Endothelial cell of umbilical vein (primary cell): Measurements from ENCODE around the gene GAS5. TPM values are rescaled to one million over a fixed set of nuclear protein-coding genes. Genes with fewer than 3 reads are reported as not detected.
"Not testable (repeated sequence)": the region's sequence is repeated elsewhere in the genome, so short reads cannot be mapped to it uniquely, and the experiment has no call there.

ENCODE experiments used
- BruUV-seq: library from RNA; stranded (reverse); fragments of 400-500 nt; replicated peaks from 2 replicates; lab custom pipeline; 2021; lab: Mats Ljungman, UMichigan
- CTCF ChIA-PET: fragments of 300-600, 350-600 bp; sonication (Branson Sonifier 250); formaldehyde crosslinking; loops from one replicate; lab custom pipeline; 2021; ENCODE audit warnings: antibody characterized with exemption, inconsistent platforms; lab: Charles Lee
- POLR2A ChIA-PET: fragments of 300-600, 350-600 bp; sonication (Branson Sonifier 250); formaldehyde crosslinking; loops from one replicate; lab custom pipeline; 2021; ENCODE audit warnings: antibody characterized with exemption, inconsistent platforms; lab: Charles Lee
- DNase-seq: peaks from one replicate; pipeline ENCODE4 v3.0.0-alpha.2; 2011; ENCODE audit warnings: low read depth, low spot score
- FAIRE-seq: peaks from 2 replicates; lab custom pipeline; 2011; peaks lifted over from hg19 to GRCh38; lab: Jason Lieb, UNC
- H2AFZ ChIP-seq: 2 replicates; pipeline ENCODE4 v1.6.0; 2012; ENCODE audit warnings: low read depth, low read length, control low read depth, inconsistent platforms
- H3K27ac ChIP-seq: 2 replicates; pipeline ENCODE4 v1.5.1; 2011; ENCODE audit warnings: low read depth, mild to moderate bottlenecking, control low read depth, low read length, moderate library complexity; ENCODE audit not compliant: insufficient read depth
- H3K27me3 ChIP-seq, 2 experiments: 2 replicates each; pipeline versions ENCODE4 v1.6.0 to v1.6.1; 2011; ENCODE audit warnings: low read length in 2 of 2, mixed read lengths in 1 of 2; ENCODE audit not compliant: control insufficient read depth in 2 of 2, insufficient read depth in 2 of 2
- H3K36me3 ChIP-seq, 2 experiments: 2 replicates in 1 of 2; 3 replicates in 1 of 2; pipeline ENCODE4 v1.5.1; 2011; ENCODE audit warnings: low read length in 2 of 2, mild to moderate bottlenecking in 1 of 2, moderate library complexity in 1 of 2; ENCODE audit not compliant: control insufficient read depth in 2 of 2, insufficient read depth in 2 of 2; ENCODE audit errors: extremely low read depth in 1 of 2
- H3K4me1 ChIP-seq: 3 replicates; pipeline ENCODE4 v1.5.1; 2011; ENCODE audit warnings: mild to moderate bottlenecking, low read length; ENCODE audit not compliant: control insufficient read depth, insufficient read depth; ENCODE audit errors: extremely low read depth
- H3K4me2 ChIP-seq: 2 replicates; pipeline ENCODE4 v1.6.1; 2011; ENCODE audit warnings: low read length, control low read depth, mixed read lengths; ENCODE audit not compliant: insufficient read depth
- H3K4me3 ChIP-seq, 3 experiments: fragments of 200-600 bp in 1 of 3; sonication (generic), shearing (Covaris generic) in 1 of 3; replicated peaks in 1 of 3; 2 replicates each; pipeline ENCODE4 v1.5.1; 2011 to 2016; ENCODE audit warnings: control low read depth in 3 of 3, low read length in 3 of 3, mild to moderate bottlenecking in 2 of 3, inconsistent platforms in 1 of 3, low read depth in 1 of 3, moderate library complexity in 1 of 3; ENCODE audit not compliant: insufficient read depth in 1 of 3
- H3K79me2 ChIP-seq: 2 replicates; pipeline ENCODE4 v1.6.0; 2012; ENCODE audit warnings: low read length, inconsistent platforms; ENCODE audit not compliant: control insufficient read depth, insufficient read depth
- H3K9ac ChIP-seq: replicated peaks from 2 replicates; pipeline ENCODE3; 2011; ENCODE audit warnings: low read length, control low read depth; ENCODE audit not compliant: insufficient read depth; ENCODE audit errors: extremely low read depth
- H3K9me1 ChIP-seq: replicated peaks from 3 replicates; pipeline ENCODE4 v1.6.0; 2011; ENCODE audit warnings: mild to moderate bottlenecking, low read length; ENCODE audit not compliant: control insufficient read depth, insufficient read depth; ENCODE audit errors: extremely low read depth
- H3K9me3 ChIP-seq: replicated peaks from 2 replicates; pipeline ENCODE4 v1.5.1; 2012; ENCODE audit warnings: low read length, inconsistent platforms; ENCODE audit not compliant: control insufficient read depth, insufficient read depth
- H4K20me1 ChIP-seq: replicated peaks from 2 replicates; pipeline ENCODE3; 2011; ENCODE audit warnings: mild to moderate bottlenecking, low read length; ENCODE audit not compliant: control insufficient read depth, insufficient read depth; ENCODE audit errors: extremely low read depth
- EZH2 ChIP-seq: IDR thresholded peaks from 2 replicates; pipeline ENCODE4 v1.6.1; 2012; ENCODE audit warnings: borderline replicate concordance, low read depth, mild to moderate bottlenecking, moderate library complexity, low read length, inconsistent platforms; ENCODE audit not compliant: severe bottlenecking
- POLR2A ChIP-seq: IDR thresholded peaks from 2 replicates; pipeline ENCODE4 v1.6.1; 2012; ENCODE audit warnings: low read depth, mild to moderate bottlenecking, control low read depth, low read length
- POLR2AphosphoS5 ChIP-seq: IDR thresholded peaks from 2 replicates; pipeline ENCODE4 v1.6.1; 2012; ENCODE audit warnings: low read depth, mild to moderate bottlenecking, control low read depth, low read length, moderate library complexity; ENCODE audit not compliant: insufficient read depth
- dilution Hi-C: fragments of 300-500 bp; cut with MboI; formaldehyde crosslinking; loops from one replicate; pipeline ENCODE4 v1.15.0; 2019; ENCODE audit warnings: low sequenced_read_pairs; ENCODE audit not compliant: extremely low pct_ligation_motif_present
- intact Hi-C: fragments of 100-400 bp; cut with micrococcal nuclease; formaldehyde crosslinking; loops from one replicate; pipeline ENCODE4 v1.10.0; 2022
- polyA plus RNA-seq, 4 experiments: library from polyadenylated mRNA; depleted of rRNA in 3 of 4; stranded (reverse) in 3 of 4; unstranded in 1 of 4; fragments of >200 nt; gene quantifications; 2 replicates each; pipeline versions ENCODE4 v1.2.1 to v1.2.3, GENCODE V29; 2011 to 2012; ENCODE audit warnings: missing spikeins in 1 of 4
- total RNA-seq: library from RNA; stranded (reverse); gene quantifications from 2 replicates; pipeline ENCODE4 v1.2.3, GENCODE V29; 2021
- TF ChIP-seq, protein P1 (sequence below), 2 donors: IDR thresholded peaks; 1 replicate in 1 of 2; 2 replicates in 1 of 2; pipeline ENCODE4 v1.5.1; 2011; ENCODE audit warnings: low read length in 2 of 2, mild to moderate bottlenecking in 2 of 2, moderate library complexity in 2 of 2, control low read depth in 1 of 2, inconsistent platforms in 1 of 2, low read depth in 1 of 2; ENCODE audit not compliant: insufficient read depth in 1 of 2; ENCODE audit errors: extremely low read depth in 1 of 2

The GAS5 gene
- total and polyA plus RNA-seq, 2 donors (not counting 3 experiments of a cell fraction or from before 2014, with no cell fraction given): 343 to 492 TPM

DNA sequence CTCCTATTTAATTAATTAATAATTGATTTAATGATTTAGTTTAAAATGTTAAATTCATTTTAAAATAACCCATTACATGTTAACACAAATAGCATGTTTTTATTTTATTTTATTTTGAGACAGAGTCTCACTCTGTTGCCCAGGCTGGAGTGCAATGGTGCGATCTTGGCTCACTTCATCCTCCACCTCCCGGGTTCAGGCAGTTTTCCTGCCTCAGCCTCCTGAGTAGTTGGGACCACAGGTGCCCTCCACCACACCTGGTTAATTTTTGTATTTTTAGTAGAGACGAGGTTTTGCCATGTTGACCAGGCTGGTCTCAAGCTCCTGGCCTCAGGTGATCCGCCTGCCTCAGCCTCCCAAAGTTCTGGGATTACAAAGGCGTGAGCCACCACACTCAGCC, 8.2 kb downstream of the GAS5 start:
- H3K4me1 ChIP-seq, H3K9me1 ChIP-seq, H2AFZ ChIP-seq, dilution Hi-C loops, H3K27ac ChIP-seq, H4K20me1 ChIP-seq, intact Hi-C loops, H3K27me3 ChIP-seq, H3K79me2 ChIP-seq, H3K9me3 ChIP-seq, H3K9ac ChIP-seq, H3K4me2 ChIP-seq, FAIRE-seq, DNase-seq, BruUV-seq, H3K4me3 ChIP-seq: not testable (repeated sequence)
- POLR2A ChIA-PET: interaction anchor here (2.2 kb wide), 1 partner anchor 10 kb away, joined by 10 read pairs; no protein-coding TSS in a partner anchor
- peaks cover 15 to 28% of the 10 kb centered on the region in 2 experiments for H3K36me3 ChIP-seq
- peak; percentile 10 for TF ChIP-seq POLR2AphosphoS5
- CTCF ChIA-PET: interaction anchor here (2.1 kb wide), 1 partner anchor 35 kb away, joined by 6 read pairs; the partner anchor contains the start of genes CENPL and DARS2

DNA sequence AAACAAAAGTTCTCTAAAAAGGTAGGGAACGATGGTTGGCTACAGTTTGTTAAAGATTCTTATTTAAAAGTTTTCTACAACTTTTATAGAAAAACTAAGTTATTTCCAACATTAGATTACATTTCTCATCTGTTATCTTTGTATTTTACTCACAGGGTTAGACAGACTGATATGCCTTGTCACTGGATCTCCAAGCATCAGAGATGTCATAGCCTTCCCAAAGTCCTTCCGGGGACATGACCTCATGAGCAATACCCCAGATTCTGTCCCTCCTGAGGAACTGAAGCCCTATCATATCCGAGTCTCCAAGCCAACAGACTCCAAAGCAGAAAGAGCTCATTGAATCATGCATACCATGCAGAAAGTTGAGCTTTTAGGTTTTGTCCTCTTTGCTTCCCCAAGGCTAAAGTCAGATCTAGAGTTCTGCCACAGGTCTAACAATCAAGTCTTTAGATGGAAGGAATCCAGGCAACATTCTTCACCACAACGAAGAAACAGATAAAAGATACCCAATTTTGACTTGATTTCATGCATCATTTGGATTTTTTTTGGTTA, 10.3 kb downstream of the GAS5 start:
- no peak overlapping the region for H3K4me2 ChIP-seq
- no peak overlapping the region for H3K9ac ChIP-seq
- H3K9me1 ChIP-seq: no peaks in the 10 kb centered on the region
- dilution Hi-C loops: no loop called here
- no peaks in the 10 kb centered on the region for H3K27me3 ChIP-seq
- BruUV-seq: no TSS peak
- no peaks in the 10 kb centered on the region for H4K20me1 ChIP-seq
- peaks cover 15% of the 10 kb centered on the region for H3K4me1 ChIP-seq
- no peak for TF ChIP-seq EZH2
- TF ChIP-seq, protein P1, sequence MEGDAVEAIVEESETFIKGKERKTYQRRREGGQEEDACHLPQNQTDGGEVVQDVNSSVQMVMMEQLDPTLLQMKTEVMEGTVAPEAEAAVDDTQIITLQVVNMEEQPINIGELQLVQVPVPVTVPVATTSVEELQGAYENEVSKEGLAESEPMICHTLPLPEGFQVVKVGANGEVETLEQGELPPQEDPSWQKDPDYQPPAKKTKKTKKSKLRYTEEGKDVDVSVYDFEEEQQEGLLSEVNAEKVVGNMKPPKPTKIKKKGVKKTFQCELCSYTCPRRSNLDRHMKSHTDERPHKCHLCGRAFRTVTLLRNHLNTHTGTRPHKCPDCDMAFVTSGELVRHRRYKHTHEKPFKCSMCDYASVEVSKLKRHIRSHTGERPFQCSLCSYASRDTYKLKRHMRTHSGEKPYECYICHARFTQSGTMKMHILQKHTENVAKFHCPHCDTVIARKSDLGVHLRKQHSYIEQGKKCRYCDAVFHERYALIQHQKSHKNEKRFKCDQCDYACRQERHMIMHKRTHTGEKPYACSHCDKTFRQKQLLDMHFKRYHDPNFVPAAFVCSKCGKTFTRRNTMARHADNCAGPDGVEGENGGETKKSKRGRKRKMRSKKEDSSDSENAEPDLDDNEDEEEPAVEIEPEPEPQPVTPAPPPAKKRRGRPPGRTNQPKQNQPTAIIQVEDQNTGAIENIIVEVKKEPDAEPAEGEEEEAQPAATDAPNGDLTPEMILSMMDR (IDR thresholded peaks at IDR 0.05; ENCODE audit: extremely low read depth in 1 of 2, insufficient read depth in 1 of 2, low read depth in 1 of 2, low read length in 2 of 2): no peak
- peak; percentile 14 for TF ChIP-seq POLR2A
- TF ChIP-seq POLR2AphosphoS5: peak; percentile 16
- no peak overlapping the region for H3K4me3 ChIP-seq
- DNase-seq (no peak), FAIRE-seq (no peak)
- H3K27ac ChIP-seq: no peak overlapping the region
- no peaks in the 10 kb centered on the region for H3K9me3 ChIP-seq
- intact Hi-C loops: no loop called here
- POLR2A ChIA-PET: interaction anchor here (2.2 kb wide), 1 partner anchor 11 kb away, joined by 5 read pairs; the partner anchor contains the start of gene ZBTB37
- CTCF ChIA-PET: interaction anchor here (0.6 kb wide), 1 partner anchor 169 kb away, joined by 3 read pairs; no protein-coding TSS in a partner anchor
- H3K79me2 ChIP-seq: no peaks in the 10 kb centered on the region
- H3K36me3 ChIP-seq: peaks cover 0 to 10% of the 10 kb centered on the region in 2 experiments
- no peak overlapping the region for H2AFZ ChIP-seq
